HG03039 (cell line): ENCODE measurements around the gene VCAM1.
A peak's percentile ranks its signal among the peaks of the same experiment; 100 is the strongest.
"Not testable (repeated sequence)": the region's sequence is repeated elsewhere in the genome, so short reads cannot be mapped to it uniquely, and the experiment has no call there.

ENCODE experiments used
- ATAC-seq: cut with Tn5 transposase; IDR thresholded peaks from one replicate; pipeline ENCODE4 v1.9.1; 2021; ENCODE audit warnings: mild to moderate bottlenecking, moderate library complexity; ENCODE audit not compliant: unreplicated experiment

The VCAM1 gene

GRCh38 chr1:100719490-100719889 lies at the start of gene VCAM1:
Gene VCAM1, plus strand, starts transcription at chr1:100719742. Its CDS starts 119 bp downstream, at chr1:100719861.
- peak; percentile 70 for ATAC-seq

- no peak for ATAC-seq
Observed at GRCh38 chr1:100670083-100670482, 49.5 kb upstream of the VCAM1 start.

- ATAC-seq: no peak
Observed at GRCh38 chr1:100671601-100672000, 47.9 kb upstream of the VCAM1 start.

- no peak for ATAC-seq
Observed at GRCh38 chr1:100683448-100684349, 35.8 kb upstream of the VCAM1 start.

- ATAC-seq: no peak
Observed at GRCh38 chr1:100699744-100700143, 19.8 kb upstream of the VCAM1 start.

- no peak for ATAC-seq
Observed at GRCh38 chr1:100700586-100700985, 19.0 kb upstream of the VCAM1 start.

- ATAC-seq: no peak
Observed at GRCh38 chr1:100703052-100703451, 16.5 kb upstream of the VCAM1 start.

GRCh38 chr1:100703716-100704115 lies 15.8 kb upstream of the VCAM1 start:
- no peak for ATAC-seq

- no peak for ATAC-seq
Observed at GRCh38 chr1:100704473-100704872, 15.1 kb upstream of the VCAM1 start.

- ATAC-seq: no peak
Observed at GRCh38 chr1:100706296-100706695, 13.2 kb upstream of the VCAM1 start.

GRCh38 chr1:100706856-100707255 lies 12.7 kb upstream of the VCAM1 start:
- ATAC-seq: no peak

GRCh38 chr1:100708476-100709062 lies 11.0 kb upstream of the VCAM1 start:
- no peak for ATAC-seq

- ATAC-seq: no peak
Observed at GRCh38 chr1:100710906-100711682, 8.4 kb upstream of the VCAM1 start.

- ATAC-seq: not testable (repeated sequence)
Observed at GRCh38 chr1:100713027-100713426, 6.5 kb upstream of the VCAM1 start.

- ATAC-seq: no peak
Observed at GRCh38 chr1:100713626-100714025, 5.9 kb upstream of the VCAM1 start.

- ATAC-seq: no peak
Observed at GRCh38 chr1:100714599-100714998, 4.9 kb upstream of the VCAM1 start.

GRCh38 chr1:100717218-100717617 lies 2.3 kb upstream of the VCAM1 start:
- ATAC-seq: no peak

GRCh38 chr1:100718581-100718980 lies 961 bp upstream of the VCAM1 start:
- no peak for ATAC-seq

GRCh38 chr1:100720101-100720500 lies 559 bp downstream of the VCAM1 start:
- ATAC-seq: no peak

GRCh38 chr1:100720751-100721150 lies 1.2 kb downstream of the VCAM1 start:
- ATAC-seq: no peak

GRCh38 chr1:100721526-100722207 lies 2.1 kb downstream of the VCAM1 start:
- no peak for ATAC-seq
